DMS114 treated with DMSO at 0.1 percent for 48 hours (cell line): ENCODE measurements around the gene HTR1E.
"Not testable (repeated sequence)": the region's sequence is repeated elsewhere in the genome, so short reads cannot be mapped to it uniquely, and the experiment has no call there.

Experiments used
- DNase-seq: peaks from one replicate; lab custom pipeline; 2025; ENCODE audit not compliant: unreplicated experiment; lab: John Stamatoyannopoulos, UW

The HTR1E gene

GRCh38 chr6:86973088-86973487 lies 35.8 kb downstream of the HTR1E start:
- no peak for DNase-seq

DNA sequence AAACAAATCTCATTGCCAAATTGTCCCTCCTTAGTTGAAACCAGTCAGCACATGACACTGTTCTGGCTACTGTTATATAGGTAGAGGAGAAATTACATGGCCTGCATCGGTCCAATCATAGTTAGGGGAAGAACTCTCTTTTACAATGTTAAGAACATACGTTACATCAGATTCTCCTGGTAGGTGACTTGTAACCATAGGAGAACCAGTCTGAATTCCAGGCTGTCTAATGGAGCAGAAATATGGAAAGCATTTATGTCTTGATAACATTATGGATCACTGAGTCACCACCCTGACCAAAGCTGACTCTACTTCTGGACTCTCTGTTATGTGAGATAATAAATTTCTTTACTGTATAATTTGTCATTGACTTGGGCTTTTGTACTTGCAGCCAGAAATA lies 40.9 kb downstream of the HTR1E start:
- no peak for DNase-seq

- DNase-seq: no peak
These were observed 64.2 kb downstream of the HTR1E start for GRCh38 chr6:87001494-87001893.

- not testable (repeated sequence) for DNase-seq
These were observed 65.1 kb downstream of the HTR1E start for GRCh38 chr6:87002391-87002790.

DNA sequence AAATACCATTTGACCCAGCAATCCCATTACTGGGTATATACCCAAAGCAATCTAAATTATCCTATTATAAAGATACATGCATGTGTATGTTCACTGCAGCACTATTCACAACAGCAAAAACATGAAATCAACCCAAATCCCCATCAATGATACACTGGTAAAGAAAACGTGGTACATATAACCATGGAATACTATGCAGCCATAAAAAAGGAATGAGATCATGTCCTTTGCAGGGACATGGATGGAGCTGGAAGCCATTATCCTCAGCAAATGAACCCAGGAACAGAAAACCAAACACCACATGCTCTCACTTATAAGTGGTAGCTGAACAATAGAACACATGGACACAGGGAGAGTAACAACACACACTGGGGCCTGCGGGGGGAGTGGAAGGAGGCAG lies 69.2 kb downstream of the HTR1E start:
- not testable (repeated sequence) for DNase-seq

- not testable (repeated sequence) for DNase-seq
These were observed 72.3 kb downstream of the HTR1E start for GRCh38 chr6:87009581-87009980.

DNA sequence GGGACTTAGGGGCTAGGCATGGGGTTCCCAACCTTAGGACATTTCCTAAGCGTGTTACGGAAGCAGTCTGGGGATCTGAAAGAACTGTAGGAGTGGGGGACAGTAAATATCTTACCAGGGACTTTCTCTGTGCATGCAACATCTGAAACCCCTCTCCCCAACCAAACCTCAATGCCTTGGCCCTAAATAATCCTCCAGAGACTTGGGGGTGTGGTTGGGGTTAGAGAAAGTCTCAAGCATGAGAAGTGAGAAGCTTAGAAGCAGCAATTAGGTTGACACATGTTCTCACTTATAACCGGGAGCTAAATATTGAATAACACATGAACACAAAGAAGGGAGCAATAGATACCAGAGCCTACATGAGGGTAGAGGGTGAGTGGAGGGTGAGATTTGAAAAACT lies 74.7 kb downstream of the HTR1E start:
- DNase-seq: no peak

- no peak for DNase-seq
These were observed 75.4 kb downstream of the HTR1E start for GRCh38 chr6:87012743-87013142.

GRCh38 chr6:87016772-87017171 lies 79.4 kb downstream of the HTR1E start:
- DNase-seq: no peak

GRCh38 chr6:87027021-87027420 lies 89.7 kb downstream of the HTR1E start:
- DNase-seq: no peak

DNA sequence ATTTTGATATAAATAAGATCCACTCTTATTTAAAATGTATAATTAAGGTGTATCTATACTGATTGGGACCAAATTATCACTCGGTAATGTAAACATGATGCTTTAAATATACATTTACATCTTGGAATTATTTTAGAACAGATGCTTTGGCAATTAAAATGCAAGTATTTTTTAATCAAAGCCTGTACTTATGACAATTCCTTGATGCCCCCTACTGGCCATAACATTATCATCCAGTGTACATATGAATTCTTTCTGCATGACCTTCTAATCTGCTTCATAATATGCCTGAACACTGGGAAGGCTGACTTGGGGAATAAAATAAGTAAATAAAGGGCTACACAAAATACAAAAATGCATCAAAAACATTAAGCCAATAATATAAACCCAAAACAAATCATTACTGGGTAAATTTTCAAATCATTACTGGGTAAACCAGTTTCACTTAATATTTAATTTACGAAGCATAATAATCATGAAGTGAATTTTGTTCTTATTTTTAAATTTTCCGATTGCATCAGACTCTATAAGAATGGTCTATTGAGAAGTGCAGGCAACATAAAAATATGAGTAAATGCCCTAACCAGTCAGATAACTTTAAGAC lies 92.5 kb downstream of the HTR1E start:
- no peak for DNase-seq

DNA sequence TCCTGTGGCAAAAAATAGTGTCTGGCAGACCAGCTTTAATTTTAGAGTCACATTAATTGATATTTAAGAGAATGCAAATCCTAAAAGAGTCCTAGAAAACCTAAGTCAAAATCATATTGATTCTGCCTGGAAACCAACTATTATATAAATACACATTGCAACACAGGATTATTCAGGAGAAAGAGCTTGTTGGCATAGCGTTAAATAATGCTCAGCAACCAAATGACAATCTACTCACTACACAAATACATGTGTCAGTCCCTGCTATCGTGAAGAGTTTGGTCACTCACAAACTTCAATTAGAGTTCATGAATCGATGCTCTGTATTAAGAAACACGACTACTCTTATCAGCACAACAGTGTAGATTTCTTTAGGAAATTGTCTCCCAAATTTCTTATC lies 103.4 kb downstream of the HTR1E start:
- DNase-seq: no peak

DNA sequence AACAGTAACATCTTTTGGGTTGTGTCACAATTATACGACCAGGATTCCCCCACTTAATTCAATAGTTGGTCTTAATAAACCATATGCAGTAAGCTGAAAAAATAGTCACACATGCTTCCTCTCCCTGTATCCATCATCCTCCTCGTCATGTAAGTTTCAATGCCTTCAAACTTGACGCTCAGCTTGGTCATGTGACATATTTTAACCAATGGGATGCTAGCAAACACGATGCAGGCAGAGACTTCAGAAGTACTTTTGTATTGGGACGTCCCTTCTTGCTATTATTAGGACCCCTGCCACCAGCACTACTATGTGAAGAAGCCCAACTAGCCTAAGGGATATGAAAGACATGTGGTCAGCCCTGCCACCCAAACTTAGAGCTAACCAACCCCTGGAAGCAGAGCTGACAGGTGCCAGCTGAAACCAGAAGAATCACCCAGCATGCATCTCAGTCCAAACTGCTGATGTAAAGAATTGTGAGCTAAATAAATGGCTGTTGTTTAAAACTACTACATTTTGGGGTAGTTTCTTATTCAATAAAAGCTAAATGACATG lies 108.3 kb downstream of the HTR1E start:
- no peak for DNase-seq

DNA sequence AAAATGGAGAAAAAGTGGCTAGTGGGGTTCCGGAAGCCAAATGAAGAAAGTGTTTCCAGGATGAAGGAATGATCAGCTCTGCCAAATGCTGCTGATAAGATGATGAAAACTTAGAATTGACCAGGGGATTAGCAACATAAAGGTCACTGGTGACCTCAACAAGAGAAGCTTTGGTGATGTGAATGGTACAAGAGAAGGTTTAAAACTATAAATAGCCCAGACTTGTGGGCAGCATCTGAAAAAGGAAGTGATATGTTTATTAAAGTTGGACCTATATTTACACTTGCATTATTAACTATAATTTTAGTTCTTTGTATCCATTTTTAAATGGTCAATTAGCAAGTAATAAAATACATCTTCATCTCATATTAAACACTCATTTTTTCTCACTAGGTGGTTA lies 112.5 kb downstream of the HTR1E start:
- no peak for DNase-seq

DNA sequence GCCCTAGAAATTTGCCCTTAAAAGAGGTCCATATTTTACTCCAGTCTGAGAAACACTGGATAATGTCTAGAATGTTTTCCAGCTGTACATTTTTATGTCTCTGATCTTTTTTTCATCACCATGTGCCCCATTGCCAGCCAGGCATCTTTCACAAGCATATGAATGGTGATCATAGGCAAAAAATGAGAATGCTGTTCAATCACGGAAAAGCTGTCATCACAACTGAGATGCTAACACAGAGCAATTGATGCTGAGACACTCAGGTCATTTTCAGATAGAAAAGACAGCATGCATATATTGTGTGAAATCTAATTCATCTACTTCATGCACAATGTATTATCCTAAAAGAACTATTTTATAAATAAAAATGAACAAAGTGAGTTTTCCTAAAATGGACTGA lies 116.0 kb downstream of the HTR1E start:
- no peak for DNase-seq

DNA sequence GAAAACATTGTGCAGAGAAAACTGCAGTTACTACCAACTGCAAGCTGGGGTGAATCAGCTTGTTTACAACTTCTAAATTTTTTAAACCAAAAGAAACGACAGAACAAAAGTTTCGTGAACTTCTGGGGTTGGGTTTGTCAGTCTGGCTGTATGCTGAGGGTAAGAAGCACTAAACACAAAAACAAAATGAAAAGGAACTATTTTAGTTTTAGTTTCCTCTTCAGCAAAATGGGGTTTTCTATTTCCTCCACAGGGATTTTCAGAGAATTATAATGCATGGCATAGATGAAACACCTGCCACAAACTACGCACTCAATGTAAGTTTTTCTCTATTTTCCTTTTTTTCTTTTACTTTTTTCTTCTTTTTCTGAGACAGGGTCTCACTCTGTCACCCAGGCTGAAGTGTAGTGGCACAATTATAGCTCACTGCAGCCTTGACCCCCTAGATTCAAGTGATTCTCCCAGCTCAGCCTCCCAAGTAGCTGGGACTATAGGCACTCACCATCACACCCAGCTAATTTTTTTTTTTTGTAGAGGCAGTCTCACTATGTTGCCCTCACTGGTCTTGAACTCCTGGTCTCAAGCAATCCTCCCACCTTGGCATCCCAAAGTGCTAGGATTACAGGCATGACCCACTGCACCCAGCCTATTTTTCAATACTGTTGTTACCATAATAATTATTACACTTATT lies 117.0 kb downstream of the HTR1E start:
- DNase-seq: no peak

DNA sequence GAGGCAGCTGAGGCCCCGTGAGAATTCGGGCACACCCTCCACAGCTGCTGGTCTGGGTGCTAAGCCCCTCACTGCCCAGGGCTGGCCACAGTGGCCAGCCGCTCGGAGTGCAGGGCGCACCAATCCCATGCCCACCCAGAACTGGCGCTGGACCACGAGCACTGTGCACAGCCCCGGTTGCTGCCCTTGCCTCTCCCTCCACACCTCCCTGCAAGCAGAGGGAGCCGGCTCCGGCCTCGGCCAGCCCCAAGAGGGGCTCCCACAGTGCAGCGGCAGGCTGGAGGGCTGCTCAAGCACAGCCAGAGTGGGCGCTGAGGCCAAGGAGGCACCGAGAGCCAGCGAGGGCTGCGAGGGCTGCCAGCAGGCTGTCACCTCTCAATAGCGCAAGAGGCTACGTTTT lies 122.6 kb downstream of the HTR1E start:
- DNase-seq: no peak

DNA sequence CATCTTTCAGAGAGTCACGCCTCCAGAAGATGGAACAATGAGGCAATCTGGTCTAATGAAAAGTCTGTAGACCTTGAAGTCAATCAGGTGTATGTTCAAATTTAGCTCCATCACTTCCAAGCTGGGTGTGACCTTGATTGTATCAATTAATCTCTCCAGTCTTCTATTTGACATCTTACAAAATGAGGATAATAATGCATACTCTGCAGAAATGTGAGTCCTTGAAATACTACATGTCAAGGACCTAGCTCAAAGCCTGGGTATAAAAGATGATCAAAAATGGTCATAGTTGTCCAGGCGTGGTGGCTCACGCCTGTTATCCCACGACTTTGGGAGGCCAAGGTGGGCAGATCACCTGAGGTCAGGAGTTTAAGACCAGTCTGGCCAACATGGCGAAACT lies 127.8 kb downstream of the HTR1E start:
- no peak for DNase-seq
